A549 (cell line): ENCODE results near the gene CER1. TPM values are rescaled to one million over a fixed set of nuclear protein-coding genes. Genes with fewer than 3 reads are reported as not detected.

Experiments
- ATAC-seq, 2 experiments: fragments of 200-7000 bp in 1 of 2; fragments of >200 bp in 1 of 2; cut with Nextera tagmentation in 1 of 2; cut with Tn5 transposase in 1 of 2; 3 replicates each; pipeline versions ENCODE4 v1.8.0 to v1.9.1; 2018 to 2020; ENCODE audit warnings: mild to moderate bottlenecking in 1 of 2, moderate library complexity in 1 of 2
- CTCF ChIA-PET: fragments of 300-600 bp; sonication (Branson Sonifier 250); formaldehyde crosslinking; extraction: SDS; loops from one replicate; lab custom pipeline; 2021; ENCODE audit warnings: antibody characterized with exemption, inconsistent platforms; lab: Yijun Ruan, JAX
- POLR2A ChIA-PET: fragments of 350-600 bp; formaldehyde crosslinking; extraction: SDS; loops from one replicate; lab custom pipeline; 2021; ENCODE audit warnings: antibody characterized with exemption, inconsistent platforms; lab: Yijun Ruan, JAX
- DNase-seq, 2 experiments: peaks; one replicate each; pipeline versions ENCODE4 v3.0.0 to v3.0.0-alpha.2; 2011 to 2016; ENCODE audit warnings: low read depth in 1 of 2, low spot score in 1 of 2
- FAIRE-seq: peaks from 2 replicates; lab custom pipeline; 2011; peaks lifted over from hg19 to GRCh38; lab: Jason Lieb, UNC
- H3K27ac ChIP-seq, 2 experiments: fragments of >200 bp; sonication (Bioruptor Twin); formaldehyde crosslinking; 3 replicates each; pipeline ENCODE4 v1.5.1; 2016 to 2017
- H3K4me1 ChIP-seq: fragments of >200 bp; sonication (Bioruptor Twin); formaldehyde crosslinking; 3 replicates; pipeline ENCODE4 v1.6.1; 2016
- H3K4me2 ChIP-seq: fragments of >200 bp; sonication (Bioruptor Twin); formaldehyde crosslinking; 3 replicates; pipeline ENCODE4 v1.6.1; 2016
- H3K4me3 ChIP-seq: fragments of >200 bp; sonication (Bioruptor Twin); formaldehyde crosslinking; 3 replicates; pipeline ENCODE4 v1.5.1; 2016
- H3K9me3 ChIP-seq: fragments of >200 bp; sonication (Bioruptor Twin); formaldehyde crosslinking; 3 replicates; pipeline ENCODE4 v1.6.1; 2016
- BHLHE40 ChIP-seq: IDR thresholded peaks from 2 replicates; pipeline ENCODE4 v1.6.1; 2012; ENCODE audit warnings: low read depth, low read length, inconsistent platforms
- CBX2 ChIP-seq: fragments of 200-600 bp; sonication (generic); IDR thresholded peaks from 2 replicates; pipeline ENCODE4 v1.6.1; 2016; ENCODE audit warnings: low read depth, mild to moderate bottlenecking, borderline replicate concordance
- CHD4 ChIP-seq: fragments of 200-600 bp; sonication (generic); IDR thresholded peaks from 2 replicates; pipeline ENCODE4 v1.6.1; 2016; ENCODE audit warnings: antibody characterized with exemption, mild to moderate bottlenecking, borderline replicate concordance
- ESRRA ChIP-seq: fragments of 150-350 bp; IDR thresholded peaks from 2 replicates; pipeline ENCODE4 v1.6.1; 2014; ENCODE audit warnings: mild to moderate bottlenecking, low read length, borderline replicate concordance
- FOSB ChIP-seq: fragments of 250-450 bp; sonication (Bioruptor Pico); IDR thresholded peaks from 2 replicates; pipeline ENCODE4 v1.5.0; 2020; ENCODE audit warnings: mild to moderate bottlenecking, moderate library complexity
- GATA3 ChIP-seq: IDR thresholded peaks from 2 replicates; pipeline ENCODE4 v1.6.1; 2012; ENCODE audit warnings: borderline replicate concordance
- HMGXB4 ChIP-seq: fragments of 250-450 bp; sonication (Bioruptor Pico); IDR thresholded peaks from 2 replicates; pipeline ENCODE4 v1.5.0; 2021; ENCODE audit warnings: mild to moderate bottlenecking, moderate library complexity, borderline replicate concordance
- HOXB13 ChIP-seq: fragments of 250-450 bp; sonication (Bioruptor Pico); IDR thresholded peaks from 2 replicates; pipeline ENCODE4 v1.5.0; 2020; ENCODE audit warnings: low read depth, mild to moderate bottlenecking, moderate library complexity
- KDM5A ChIP-seq: fragments of 200-600 bp; sonication (generic); IDR thresholded peaks from 2 replicates; pipeline ENCODE4 v1.6.1; 2016; ENCODE audit warnings: antibody characterized with exemption, mild to moderate bottlenecking
- MAZ ChIP-seq: fragments of 150-350 bp; IDR thresholded peaks from 2 replicates; pipeline ENCODE4 v1.6.1; 2014; ENCODE audit warnings: antibody characterized with exemption, low read depth, low read length, borderline replicate concordance
- MYC ChIP-seq: IDR thresholded peaks from 2 replicates; pipeline ENCODE4 v1.6.1; 2012; ENCODE audit warnings: mild to moderate bottlenecking, inconsistent platforms, low read length, improper control_type of control experiment, borderline replicate concordance
- NPAS2 ChIP-seq: fragments of 250-450 bp; sonication (Bioruptor Pico); IDR thresholded peaks from 2 replicates; pipeline ENCODE4 v1.8.0; 2022; ENCODE audit warnings: mild to moderate bottlenecking, moderate library complexity, borderline replicate concordance
- NR3C1 ChIP-seq: fragments of >200 bp; sonication (Bioruptor Twin); formaldehyde crosslinking; IDR thresholded peaks from 3 replicates; pipeline ENCODE4 v1.6.1; 2017
- POLR2A ChIP-seq: IDR thresholded peaks from 2 replicates; pipeline ENCODE4 v1.6.1; 2012; ENCODE audit warnings: mild to moderate bottlenecking, low read length
- RNF2 ChIP-seq: fragments of 200-600 bp; sonication (generic); IDR thresholded peaks from 2 replicates; pipeline ENCODE4 v1.6.1; 2016; ENCODE audit warnings: low read depth, mild to moderate bottlenecking, antibody characterized with exemption, moderate library complexity, borderline replicate concordance
- SMC3 ChIP-seq: fragments of >200 bp; sonication (Bioruptor Twin); formaldehyde crosslinking; IDR thresholded peaks from 3 replicates; pipeline ENCODE4 v1.6.1; 2018; ENCODE audit warnings: inconsistent platforms
- SREBF2 ChIP-seq: fragments of 450-650 bp; IDR thresholded peaks from 2 replicates; pipeline ENCODE4 v1.6.1; 2014; ENCODE audit warnings: mild to moderate bottlenecking, moderate library complexity
- ZSCAN20 ChIP-seq: fragments of 250-450 bp; sonication (Bioruptor Pico); IDR thresholded peaks from 2 replicates; pipeline ENCODE4 v1.8.0; 2022; ENCODE audit warnings: mild to moderate bottlenecking, moderate library complexity
- WGBS: methylation state at CpG from one replicate; pipeline ENCODE4 v1.1.6; 2017; ENCODE audit errors: missing lambda C conversion rate; 5-methylcytosine and 5-hydroxymethylcytosine counted together
- polyA plus RNA-seq, 4 experiments: library from polyadenylated mRNA; depleted of rRNA in 3 of 4; stranded (reverse); fragments of >200 nt; fragmentation: RNase III in 1 of 4; extraction: RNeasy Plus Mini Kit Qiagen cat#74134 plus additional on column Dnase treatment in 1 of 4; gene quantifications; 2 replicates in 3 of 4; 3 replicates in 1 of 4; pipeline ENCODE4 v1.2.3, GENCODE V29; 2011 to 2017
- TF ChIP-seq, protein P1 (sequence below): fragments of 450-650 bp; IDR thresholded peaks from 2 replicates; pipeline ENCODE4 v1.6.1; 2014; ENCODE audit warnings: antibody characterized with exemption

CER1 gene
- polyA plus RNA-seq, 2 of the 4 experiments (the other 2 are of a cell fraction) = not detected

DNA sequence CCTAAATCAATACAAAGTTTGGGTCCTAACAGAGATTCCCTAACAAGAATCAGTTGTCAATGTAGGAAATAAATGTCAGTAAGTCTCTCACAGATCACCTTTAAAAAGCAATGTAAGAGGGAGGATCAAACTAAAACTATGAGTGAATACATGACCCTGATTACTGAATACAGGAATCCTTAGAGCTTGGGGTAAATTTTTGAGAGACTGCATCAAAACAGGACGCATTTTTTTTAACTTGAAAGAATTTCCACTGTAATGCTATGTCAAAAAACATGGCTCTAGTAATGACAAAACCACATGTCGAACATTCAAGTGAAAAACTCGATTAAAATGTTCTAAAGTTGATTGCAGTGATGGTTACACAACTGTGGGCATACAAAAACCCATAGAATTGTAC, 51.2 kb downstream of the CER1 start:
- ChIA-PET POLR2A (no interaction called here), CTCF (no interaction called here)
- no peak overlapping the region for H3K4me2 ChIP-seq
- no peaks in the 10 kb centered on the region for H3K9me3 ChIP-seq
- no peak for DNase-seq
- no peaks in the 10 kb centered on the region for H3K4me1 ChIP-seq
- no peak for FAIRE-seq
- H3K27ac ChIP-seq = no peak overlapping the region
- TF ChIP-seq CHD4 (no peak), MYC (no peak), POLR2A (no peak), NPAS2 (CRISPR knock-in tag) (no peak), GATA3 (no peak), SREBF2 (no peak), NR3C1 (no peak), HOXB13 (CRISPR knock-in tag) (no peak), MAZ (no peak), RNF2 (no peak), ZSCAN20 (no peak), SMC3 (no peak)
- no peak for ATAC-seq
- 73% methylated on average over 3 of the region's 3 CpGs for WGBS
- no peak overlapping the region for H3K4me3 ChIP-seq

GRCh38 chr9:14670718-14671117, 51.8 kb downstream of the CER1 start:
- TF ChIP-seq KDM5A (no peak), ESRRA (no peak), HMGXB4 (no peak), BHLHE40 (no peak), CBX2 (no peak), RNF2 (no peak), FOSB (CRISPR knock-in tag) (no peak)
- TF ChIP-seq, protein P1, sequence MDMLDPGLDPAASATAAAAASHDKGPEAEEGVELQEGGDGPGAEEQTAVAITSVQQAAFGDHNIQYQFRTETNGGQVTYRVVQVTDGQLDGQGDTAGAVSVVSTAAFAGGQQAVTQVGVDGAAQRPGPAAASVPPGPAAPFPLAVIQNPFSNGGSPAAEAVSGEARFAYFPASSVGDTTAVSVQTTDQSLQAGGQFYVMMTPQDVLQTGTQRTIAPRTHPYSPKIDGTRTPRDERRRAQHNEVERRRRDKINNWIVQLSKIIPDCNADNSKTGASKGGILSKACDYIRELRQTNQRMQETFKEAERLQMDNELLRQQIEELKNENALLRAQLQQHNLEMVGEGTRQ = no peak
- TF ChIP-seq, all 56 proteins: peak for 0
- POLR2A ChIA-PET = no interaction called here
- Histone ChIP-seq H3K9me3 (no peaks in the 10 kb centered on the region), H3K27ac (no peak overlapping the region), H3K4me3 (no peak overlapping the region), H3K4me1 (no peaks in the 10 kb centered on the region), H3K4me2 (no peak overlapping the region)
- ATAC-seq (no peak), DNase-seq (no peak), FAIRE-seq (no peak)
- WGBS = 85% methylated on average over 1 of the region's 1 CpG
- CTCF ChIA-PET = no interaction called here

Other genes starting within 250 kb of the CER1 start
- 7.5 and 9.1 TPM in 2 replicates for gene ZDHHC21, start 29.3 kb downstream of the CER1 start, polyA plus RNA-seq (2011; rRNA removed)
- gene ZDHHC21, start 29.3 kb downstream of the CER1 start, polyA plus RNA-seq (2017; fragmentation: RNase III; extraction: RNeasy Plus Mini Kit Qiagen cat#74134 plus additional on column Dnase treatment) = 3.7 to 4.3 TPM (median 4.2 TPM) in 3 replicates
- gene FREM1, start 187.7 kb upstream of the CER1 start, polyA plus RNA-seq (2011; rRNA removed) = not detected in 2 replicates
- not detected in 3 replicates for gene FREM1, start 187.7 kb upstream of the CER1 start, polyA plus RNA-seq (2017; fragmentation: RNase III; extraction: RNeasy Plus Mini Kit Qiagen cat#74134 plus additional on column Dnase treatment)